Kidney epithelial cell (primary cell): ENCODE measurements around the gene CDIP1. TPM values are rescaled to one million over a fixed set of nuclear protein-coding genes. Genes with fewer than 3 reads are reported as not detected.

Source experiments
- DNase-seq: peaks from one replicate; pipeline ENCODE4 v3.0.0-alpha.2; 2010; ENCODE audit warnings: low read depth
- H3K27me3 ChIP-seq: 2 replicates; pipeline ENCODE4 v1.6.0; 2011; ENCODE audit warnings: low read length; ENCODE audit not compliant: control insufficient read depth, insufficient read depth
- H3K36me3 ChIP-seq: 2 replicates; pipeline ENCODE4 v1.5.1; 2011; ENCODE audit warnings: low read length; ENCODE audit not compliant: control insufficient read depth, insufficient read depth
- H3K4me3 ChIP-seq: 2 replicates; pipeline ENCODE4 v1.5.1; 2011; ENCODE audit warnings: low read depth, mild to moderate bottlenecking, control low read depth, low read length
- total RNA-seq: library from RNA; depleted of rRNA; stranded (reverse); fragments of >200 nt; gene quantifications from 2 replicates; pipeline ENCODE4 v1.2.3, GENCODE V29; 2015
- TF ChIP-seq, protein P1 (sequence below): IDR thresholded peaks from 2 replicates; pipeline ENCODE4 v1.5.1; 2011; ENCODE audit warnings: mild to moderate bottlenecking, moderate library complexity, low read length, control low read depth, inconsistent platforms; ENCODE audit not compliant: insufficient read depth, poor library complexity, severe bottlenecking

Gene CDIP1
- total RNA-seq, 1 donor from 2014 or later: 16.8 TPM

DNA sequence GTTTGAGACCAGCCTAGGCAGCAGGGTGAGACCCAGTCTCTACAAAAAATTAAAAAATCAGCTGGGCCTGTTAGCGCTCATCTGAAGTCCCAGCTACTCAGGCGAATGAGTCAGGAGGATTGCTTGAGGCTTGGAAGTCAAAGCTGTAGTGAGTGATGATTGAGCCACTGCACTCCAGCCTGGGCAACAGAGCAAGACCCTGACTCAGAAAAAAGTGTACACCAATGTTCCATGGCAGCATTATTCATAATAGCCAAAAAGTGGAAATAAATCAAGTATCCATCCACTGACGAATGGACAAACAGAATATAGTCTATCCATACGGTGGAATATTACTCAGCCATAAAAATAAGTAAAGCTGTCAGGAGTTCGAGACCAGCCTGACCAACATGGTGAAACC lies 66.7 kb downstream of the CDIP1 start:
- Histone ChIP-seq H3K36me3 (peaks cover 2% of the 10 kb centered on the region), H3K27me3 (no peaks in the 10 kb centered on the region), H3K4me3 (no peak overlapping the region)
- TF ChIP-seq, protein P1, sequence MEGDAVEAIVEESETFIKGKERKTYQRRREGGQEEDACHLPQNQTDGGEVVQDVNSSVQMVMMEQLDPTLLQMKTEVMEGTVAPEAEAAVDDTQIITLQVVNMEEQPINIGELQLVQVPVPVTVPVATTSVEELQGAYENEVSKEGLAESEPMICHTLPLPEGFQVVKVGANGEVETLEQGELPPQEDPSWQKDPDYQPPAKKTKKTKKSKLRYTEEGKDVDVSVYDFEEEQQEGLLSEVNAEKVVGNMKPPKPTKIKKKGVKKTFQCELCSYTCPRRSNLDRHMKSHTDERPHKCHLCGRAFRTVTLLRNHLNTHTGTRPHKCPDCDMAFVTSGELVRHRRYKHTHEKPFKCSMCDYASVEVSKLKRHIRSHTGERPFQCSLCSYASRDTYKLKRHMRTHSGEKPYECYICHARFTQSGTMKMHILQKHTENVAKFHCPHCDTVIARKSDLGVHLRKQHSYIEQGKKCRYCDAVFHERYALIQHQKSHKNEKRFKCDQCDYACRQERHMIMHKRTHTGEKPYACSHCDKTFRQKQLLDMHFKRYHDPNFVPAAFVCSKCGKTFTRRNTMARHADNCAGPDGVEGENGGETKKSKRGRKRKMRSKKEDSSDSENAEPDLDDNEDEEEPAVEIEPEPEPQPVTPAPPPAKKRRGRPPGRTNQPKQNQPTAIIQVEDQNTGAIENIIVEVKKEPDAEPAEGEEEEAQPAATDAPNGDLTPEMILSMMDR: no peak
- DNase-seq: no peak

DNA sequence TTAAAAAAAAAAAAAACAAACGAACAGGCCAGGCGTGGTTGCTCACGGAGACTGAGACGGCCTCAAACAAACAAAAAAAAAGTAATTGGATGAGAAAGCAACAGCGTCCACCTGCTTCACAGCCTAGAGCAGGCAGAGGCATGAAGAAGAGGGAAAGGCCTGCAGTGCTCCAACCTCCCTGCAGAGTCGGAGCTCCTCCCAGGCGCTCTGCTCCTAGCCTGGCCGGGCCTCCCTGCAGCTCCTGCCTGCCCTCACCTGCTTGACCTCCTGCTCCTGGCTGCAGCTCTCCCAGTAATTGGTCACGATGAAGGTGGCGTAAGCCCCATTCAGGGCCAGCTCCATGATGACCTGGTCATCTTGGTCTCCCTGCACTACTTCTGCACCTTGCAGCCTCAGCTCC lies 69.6 kb downstream of the CDIP1 start:
- TF ChIP-seq, protein P1: no peak
- H3K4me3 ChIP-seq: no peak overlapping the region
- no peaks in the 10 kb centered on the region for H3K27me3 ChIP-seq
- H3K36me3 ChIP-seq: peaks cover 2% of the 10 kb centered on the region
- DNase-seq: no peak

DNA sequence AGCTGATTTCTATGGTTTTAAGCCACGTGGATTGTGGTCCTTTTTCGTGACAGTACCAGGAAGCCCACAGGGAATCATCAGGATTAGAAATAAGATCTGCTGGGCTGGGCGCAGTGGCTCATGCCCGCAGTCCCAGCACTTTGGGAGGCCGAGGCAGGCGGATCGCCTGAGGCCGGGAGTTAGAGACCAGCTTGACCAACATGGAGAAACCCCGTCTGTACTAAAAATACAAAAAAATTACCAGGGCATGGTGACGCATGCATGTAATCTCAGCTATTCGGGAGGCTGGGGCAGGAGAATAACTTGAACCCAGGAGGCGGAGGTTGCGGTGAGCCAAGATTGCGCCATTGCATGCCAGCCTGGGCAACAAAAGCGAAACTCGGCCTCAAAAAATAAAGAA lies 70.7 kb downstream of the CDIP1 start:
- Histone ChIP-seq H3K27me3 (no peaks in the 10 kb centered on the region), H3K36me3 (peaks cover 2% of the 10 kb centered on the region), H3K4me3 (no peak overlapping the region)
- TF ChIP-seq, protein P1: no peak
- no peak for DNase-seq

DNA sequence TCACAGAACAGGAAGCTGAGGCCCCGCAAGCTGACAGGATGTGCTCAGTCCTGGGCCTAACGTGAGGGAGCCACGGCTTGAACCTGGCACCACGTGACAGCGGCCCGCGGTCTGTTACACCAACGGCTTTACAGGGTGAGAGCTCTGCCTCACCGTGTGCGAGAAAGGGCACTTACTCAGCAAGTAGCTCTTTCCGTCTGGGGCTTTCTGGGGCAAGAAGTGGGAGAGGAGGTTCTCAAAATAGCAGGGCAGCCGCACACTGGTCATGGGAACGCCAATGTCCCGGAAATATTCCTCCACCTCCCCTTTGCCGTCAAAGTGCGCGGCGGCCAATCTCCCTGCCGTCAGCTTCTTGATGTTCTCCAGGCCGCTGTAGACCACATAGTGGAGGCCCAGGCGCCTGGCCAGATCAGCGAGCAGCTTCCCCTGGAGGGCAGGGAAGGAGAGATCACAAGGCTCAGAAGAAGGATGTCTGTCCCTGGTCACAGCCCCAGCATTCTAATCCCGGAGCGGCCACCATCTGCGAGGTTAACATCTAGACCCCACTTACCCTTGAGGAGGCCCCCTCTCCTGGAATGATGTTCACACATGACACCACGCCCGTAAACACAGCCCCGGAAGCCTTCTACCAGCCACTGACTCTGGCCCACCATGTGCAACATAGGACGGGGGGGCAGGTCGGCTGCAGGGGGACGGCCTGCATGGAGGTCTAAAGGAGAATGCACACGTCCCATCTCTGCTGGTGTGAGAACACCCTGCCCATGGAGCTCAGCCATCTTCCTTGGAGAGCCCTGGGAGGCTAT lies 72.4 kb downstream of the CDIP1 start:
- H3K36me3 ChIP-seq: peaks cover 2% of the 10 kb centered on the region
- no peak overlapping the region for H3K4me3 ChIP-seq
- no peaks in the 10 kb centered on the region for H3K27me3 ChIP-seq
- DNase-seq: no peak
- TF ChIP-seq, protein P1: no peak

DNA sequence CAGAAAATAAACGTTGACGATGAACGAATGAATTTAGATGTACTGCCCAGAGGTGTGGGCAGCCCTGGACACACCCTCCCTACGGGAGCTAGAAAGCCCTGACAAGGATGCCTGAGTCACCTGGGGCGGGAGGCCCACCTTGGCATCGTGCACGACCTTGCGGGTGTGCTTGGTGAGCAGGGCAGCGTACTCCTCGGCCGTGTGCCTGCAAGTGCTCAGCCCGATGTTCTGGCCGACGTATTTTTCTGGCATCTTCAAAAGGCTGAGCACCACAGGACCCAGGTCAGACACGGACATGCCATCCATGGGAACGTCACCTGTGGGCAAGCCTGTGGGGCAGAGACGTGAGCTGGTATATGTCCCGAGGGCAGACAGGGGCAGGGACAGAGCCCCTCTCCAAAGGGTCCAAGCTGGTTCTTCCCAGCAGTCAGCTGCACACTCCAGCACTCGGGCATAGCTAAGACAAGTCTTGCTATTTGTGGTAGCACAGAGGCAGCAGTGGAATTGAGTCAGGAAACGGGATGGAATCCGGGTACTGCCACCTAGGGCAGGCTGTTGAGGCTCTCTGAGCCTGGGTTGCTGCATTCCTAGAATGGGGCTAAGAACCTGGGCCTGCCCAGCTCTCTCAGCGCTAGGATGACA lies 74.9 kb downstream of the CDIP1 start:
- peaks cover 2% of the 10 kb centered on the region for H3K36me3 ChIP-seq
- TF ChIP-seq, protein P1: no peak
- no peak overlapping the region for H3K4me3 ChIP-seq
- H3K27me3 ChIP-seq: no peaks in the 10 kb centered on the region
- no peak for DNase-seq
